Hepatocyte (in vitro differentiated cells): ENCODE results near the gene ZNF582. TPM values are rescaled to one million over a fixed set of nuclear protein-coding genes. Genes with fewer than 3 reads are reported as not detected.

Experiments used
- DNase-seq: peaks from one replicate; pipeline ENCODE4 v3.0.0-alpha.2; 2016; ENCODE audit warnings: low spot score
- H2AFZ ChIP-seq: fragments of 200-600 bp; sonication (generic); 2 replicates; pipeline ENCODE4 v1.6.0; 2016; ENCODE audit warnings: antibody characterized with exemption, mild to moderate bottlenecking
- H3K27ac ChIP-seq: fragments of 200-600 bp; sonication (generic); 2 replicates; pipeline ENCODE4 v1.5.1; 2016; ENCODE audit warnings: mild to moderate bottlenecking
- H3K27me3 ChIP-seq: fragments of 200-600 bp; sonication (generic); 2 replicates; pipeline ENCODE4 v1.6.1; 2016
- H3K36me3 ChIP-seq: fragments of 200-600 bp; sonication (generic); replicated peaks from 2 replicates; pipeline ENCODE4 v1.5.1; 2016; ENCODE audit warnings: low read depth; ENCODE audit not compliant: insufficient read depth
- H3K4me1 ChIP-seq: fragments of 200-600 bp; sonication (generic); 2 replicates; pipeline ENCODE4 v1.5.1; 2016; ENCODE audit warnings: mild to moderate bottlenecking, moderate library complexity; ENCODE audit not compliant: insufficient read depth
- H3K4me2 ChIP-seq: fragments of 200-600 bp; sonication (generic); 2 replicates; pipeline ENCODE4 v1.6.0; 2016
- H3K4me3 ChIP-seq: fragments of 200-600 bp; sonication (generic); 2 replicates; pipeline ENCODE4 v1.5.1; 2016; ENCODE audit warnings: mild to moderate bottlenecking
- H3K79me2 ChIP-seq: fragments of 200-600 bp; sonication (generic); 2 replicates; pipeline ENCODE4 v1.6.0; 2017; ENCODE audit warnings: mild to moderate bottlenecking
- H3K9me2 ChIP-seq: fragments of 200-600 bp; sonication (generic); replicated peaks from 2 replicates; pipeline ENCODE4 v1.6.0; 2017; ENCODE audit warnings: mild to moderate bottlenecking; ENCODE audit not compliant: insufficient read depth
- H3K9me3 ChIP-seq: fragments of 200-600 bp; sonication (generic); 2 replicates; pipeline ENCODE4 v1.5.1; 2016; ENCODE audit warnings: low read depth, mild to moderate bottlenecking
- H4K20me1 ChIP-seq: fragments of 200-600 bp; sonication (generic); 2 replicates; pipeline ENCODE4 v1.6.0; 2016; ENCODE audit warnings: mild to moderate bottlenecking; ENCODE audit not compliant: insufficient read depth, poor library complexity, severe bottlenecking
- EZH2 ChIP-seq: fragments of 200-600 bp; sonication (generic); IDR thresholded peaks from 2 replicates; pipeline ENCODE4 v1.6.1; 2016; ENCODE audit warnings: antibody characterized with exemption, mild to moderate bottlenecking, borderline replicate concordance
- EZH2phosphoT487 ChIP-seq: fragments of 200-600 bp; sonication (generic); IDR thresholded peaks from one replicate; pipeline ENCODE4 v1.6.1; 2018; ENCODE audit warnings: antibody characterized with exemption, mild to moderate bottlenecking, low read depth, moderate library complexity; ENCODE audit not compliant: unreplicated experiment, severe bottlenecking
- WGBS: methylation state at CpG from one replicate; pipeline ENCODE4 v1.1.6; 2016; ENCODE audit warnings: low lambda C conversion rate; ENCODE audit errors: missing lambda C conversion rate; 5-methylcytosine and 5-hydroxymethylcytosine counted together
- polyA plus RNA-seq: library from polyadenylated mRNA; unstranded; fragments of >200 nt; fragmentation: Nextera tagmentation; extraction: Ambion mirVana; gene quantifications from 2 replicates; pipeline ENCODE4 v1.2.1, GENCODE V29; 2016
- total RNA-seq: library from RNA; depleted of rRNA; stranded (reverse); fragments of >200 nt; gene quantifications from 2 replicates; pipeline ENCODE4 v1.2.3, GENCODE V29; 2014
- TF ChIP-seq, protein P1 (sequence below): fragments of 200-600 bp; sonication (generic); IDR thresholded peaks from 2 replicates; pipeline ENCODE4 v1.5.1; 2016; ENCODE audit warnings: antibody characterized with exemption, mild to moderate bottlenecking; ENCODE audit not compliant: poor library complexity

The ZNF582 gene
- total and polyA plus RNA-seq, 2 experiments from 2014 or later = 3.2 to 5.6 TPM

DNA sequence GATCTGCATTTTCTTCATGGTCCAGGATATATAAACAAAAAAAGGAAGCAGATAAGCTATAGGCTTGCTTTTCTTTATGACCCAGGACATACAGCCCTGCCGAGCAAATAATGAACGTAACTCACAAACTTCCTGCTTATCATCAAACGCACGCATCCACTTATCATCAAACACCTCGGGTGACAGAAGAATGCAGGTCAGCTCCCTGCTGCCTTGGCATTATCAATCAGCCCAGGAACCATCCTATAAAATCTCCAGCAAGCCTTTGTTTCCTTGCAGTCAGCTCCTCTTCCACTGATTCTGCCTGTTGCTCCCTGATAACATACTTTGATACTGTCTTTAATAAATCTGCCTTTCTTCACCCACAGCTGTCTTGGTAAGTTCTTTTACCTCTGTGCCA, 5.5 kb upstream of the ZNF582 start:
- peaks cover 7% of the 10 kb centered on the region for H3K79me2 ChIP-seq
- H3K27ac ChIP-seq = no peak overlapping the region
- no peak overlapping the region for H3K4me3 ChIP-seq
- H3K4me2 ChIP-seq = no peak overlapping the region
- no peaks in the 10 kb centered on the region for H3K4me1 ChIP-seq
- no peak for DNase-seq
- WGBS = 78% methylated on average over 5 of the region's 5 CpGs
- no peaks in the 10 kb centered on the region for H3K36me3 ChIP-seq
- no peaks in the 10 kb centered on the region for H4K20me1 ChIP-seq
- no peaks in the 10 kb centered on the region for H3K27me3 ChIP-seq
- no peaks in the 10 kb centered on the region for H3K9me2 ChIP-seq
- TF ChIP-seq, protein P1, sequence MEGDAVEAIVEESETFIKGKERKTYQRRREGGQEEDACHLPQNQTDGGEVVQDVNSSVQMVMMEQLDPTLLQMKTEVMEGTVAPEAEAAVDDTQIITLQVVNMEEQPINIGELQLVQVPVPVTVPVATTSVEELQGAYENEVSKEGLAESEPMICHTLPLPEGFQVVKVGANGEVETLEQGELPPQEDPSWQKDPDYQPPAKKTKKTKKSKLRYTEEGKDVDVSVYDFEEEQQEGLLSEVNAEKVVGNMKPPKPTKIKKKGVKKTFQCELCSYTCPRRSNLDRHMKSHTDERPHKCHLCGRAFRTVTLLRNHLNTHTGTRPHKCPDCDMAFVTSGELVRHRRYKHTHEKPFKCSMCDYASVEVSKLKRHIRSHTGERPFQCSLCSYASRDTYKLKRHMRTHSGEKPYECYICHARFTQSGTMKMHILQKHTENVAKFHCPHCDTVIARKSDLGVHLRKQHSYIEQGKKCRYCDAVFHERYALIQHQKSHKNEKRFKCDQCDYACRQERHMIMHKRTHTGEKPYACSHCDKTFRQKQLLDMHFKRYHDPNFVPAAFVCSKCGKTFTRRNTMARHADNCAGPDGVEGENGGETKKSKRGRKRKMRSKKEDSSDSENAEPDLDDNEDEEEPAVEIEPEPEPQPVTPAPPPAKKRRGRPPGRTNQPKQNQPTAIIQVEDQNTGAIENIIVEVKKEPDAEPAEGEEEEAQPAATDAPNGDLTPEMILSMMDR = no peak
- TF ChIP-seq EZH2 (no peak), EZH2phosphoT487 (no peak)
- no peak overlapping the region for H2AFZ ChIP-seq
- no peaks in the 10 kb centered on the region for H3K9me3 ChIP-seq

DNA sequence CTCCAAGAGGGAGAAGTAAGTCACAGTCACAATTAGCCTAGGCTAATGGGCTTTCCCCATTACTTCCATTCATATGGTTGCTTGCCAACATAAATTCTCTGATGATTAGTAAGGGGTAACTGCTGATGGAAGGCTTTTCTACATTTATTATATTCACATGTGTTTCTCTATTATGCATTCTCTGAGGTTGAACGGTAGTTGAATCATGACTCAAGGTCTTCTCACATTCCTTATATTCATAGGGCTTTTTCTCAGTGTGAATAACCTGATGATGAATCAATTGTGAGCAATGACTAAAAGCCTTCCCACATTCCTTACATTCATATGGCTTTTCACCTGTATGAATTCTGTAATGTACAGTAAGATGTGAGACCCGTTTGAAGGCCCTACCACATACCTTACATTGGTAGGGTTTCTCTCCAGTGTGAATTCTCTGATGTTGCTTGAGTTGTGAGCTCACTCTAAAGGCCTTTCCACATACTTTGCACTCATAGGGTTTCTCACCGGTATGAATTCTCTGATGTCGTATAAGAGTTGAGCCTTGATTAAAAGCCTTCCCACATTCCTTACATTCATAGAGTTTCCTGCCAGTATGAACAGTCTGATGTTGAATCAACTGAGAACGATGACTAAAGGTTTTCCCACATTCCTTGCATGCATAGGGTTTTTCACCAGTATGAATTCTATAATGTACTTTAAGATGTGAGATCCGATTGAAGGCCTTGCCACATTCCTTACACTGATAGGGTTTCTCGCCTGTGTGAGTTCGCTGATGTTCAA, 9.3 kb downstream of the ZNF582 start:
- Histone ChIP-seq H3K79me2 (no peaks in the 10 kb centered on the region), H3K36me3 (no peaks in the 10 kb centered on the region), H3K27ac (no peak overlapping the region), H3K9me2 (no peaks in the 10 kb centered on the region), H3K9me3 (peaks cover 9% of the 10 kb centered on the region), H4K20me1 (no peaks in the 10 kb centered on the region), H3K27me3 (no peaks in the 10 kb centered on the region), H3K4me1 (no peaks in the 10 kb centered on the region), H3K4me2 (no peak overlapping the region), H3K4me3 (no peak overlapping the region), H2AFZ (no peak overlapping the region)
- DNase-seq = no peak
- 96% methylated on average over 8 of the region's 8 CpGs for WGBS
- TF ChIP-seq EZH2 = no peak
- TF ChIP-seq, protein P1 = no peak
- no peak for TF ChIP-seq EZH2phosphoT487

DNA sequence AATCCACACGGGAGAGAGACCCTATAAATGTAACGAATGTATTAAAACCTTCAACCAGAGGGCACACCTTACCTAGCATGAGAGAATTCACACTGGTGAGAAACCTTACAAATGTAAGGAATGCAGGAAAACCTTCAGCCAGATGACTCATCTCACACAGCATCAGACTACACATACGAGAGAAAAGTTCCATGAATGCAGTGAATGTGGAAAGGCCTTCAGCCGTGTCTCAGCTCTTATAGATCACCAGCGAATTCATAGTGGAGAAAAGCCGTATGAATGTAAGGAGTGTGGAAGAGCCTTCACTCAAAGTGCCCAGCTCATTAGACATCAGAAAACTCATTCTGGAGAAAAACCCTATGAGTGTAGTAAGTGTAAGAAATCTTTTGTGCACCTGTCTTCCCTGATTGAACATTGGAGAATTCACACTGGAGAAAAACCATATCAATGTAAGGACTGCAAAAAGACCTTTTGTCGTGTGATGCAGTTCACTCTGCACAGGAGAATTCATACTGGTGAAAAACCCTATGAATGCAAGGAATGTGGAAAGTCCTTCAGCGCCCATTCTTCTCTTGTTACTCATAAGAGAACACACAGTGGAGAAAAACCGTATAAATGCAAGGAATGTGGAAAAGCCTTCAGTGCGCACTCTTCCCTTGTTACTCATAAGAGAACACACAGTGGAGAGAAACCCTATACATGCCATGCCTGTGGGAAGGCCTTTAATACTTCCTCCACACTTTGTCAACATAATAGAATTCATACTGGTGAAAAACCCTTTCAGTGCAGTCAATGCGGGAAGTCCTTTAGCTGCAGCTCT, 16.0 kb downstream of the ZNF582 start:
- Histone ChIP-seq H3K27me3 (no peaks in the 10 kb centered on the region), H3K27ac (no peak overlapping the region), H4K20me1 (no peaks in the 10 kb centered on the region), H3K9me2 (no peaks in the 10 kb centered on the region), H3K36me3 (peaks cover 12% of the 10 kb centered on the region), H3K9me3 (peaks cover 33% of the 10 kb centered on the region), H3K79me2 (no peaks in the 10 kb centered on the region), H2AFZ (no peak overlapping the region), H3K4me2 (no peak overlapping the region), H3K4me1 (no peaks in the 10 kb centered on the region), H3K4me3 (no peak overlapping the region)
- DNase-seq = no peak
- WGBS = 81% methylated on average over 11 of the region's 11 CpGs
- TF ChIP-seq EZH2phosphoT487 (no peak), EZH2 (no peak)
- TF ChIP-seq, protein P1 = no peak
